DMS 273 (cell line): Measurements from ENCODE around the gene SCUBE1.

Experiments used
- DNase-seq: peaks from one replicate; lab custom pipeline; 2025; ENCODE audit not compliant: unreplicated experiment; lab: John Stamatoyannopoulos, UW

Gene SCUBE1

GRCh38 chr22:43242627-43243026, 100.5 kb downstream of the SCUBE1 start:
- DNase-seq = no peak

GRCh38 chr22:43241699-43242386, 101.3 kb downstream of the SCUBE1 start:
- no peak for DNase-seq

GRCh38 chr22:43241138-43241597, 102.0 kb downstream of the SCUBE1 start:
- no peak for DNase-seq

- DNase-seq = no peak
These were observed 102.6 kb downstream of the SCUBE1 start for GRCh38 chr22:43240614-43241013.

- no peak for DNase-seq
These were observed 103.2 kb downstream of the SCUBE1 start for GRCh38 chr22:43239956-43240355.

GRCh38 chr22:43239193-43239780, 103.9 kb downstream of the SCUBE1 start:
- peak; percentile 53 for DNase-seq

GRCh38 chr22:43238526-43239006, 104.6 kb downstream of the SCUBE1 start:
- no peak for DNase-seq

GRCh38 chr22:43237280-43237679, 105.9 kb downstream of the SCUBE1 start:
- DNase-seq = no peak

- no peak for DNase-seq
These were observed 106.6 kb downstream of the SCUBE1 start for GRCh38 chr22:43236411-43237166.

- DNase-seq = no peak
These were observed 107.4 kb downstream of the SCUBE1 start for GRCh38 chr22:43235445-43236409.

GRCh38 chr22:43234264-43234988, 108.7 kb downstream of the SCUBE1 start:
- DNase-seq = no peak

GRCh38 chr22:43233529-43233928, 109.6 kb downstream of the SCUBE1 start:
- DNase-seq = no peak

GRCh38 chr22:43232445-43232844, 110.7 kb downstream of the SCUBE1 start:
- DNase-seq = no peak

- DNase-seq = no peak
These were observed 111.5 kb downstream of the SCUBE1 start for GRCh38 chr22:43231724-43232034.

GRCh38 chr22:43230971-43231723, 112.0 kb downstream of the SCUBE1 start:
- peak; percentile 79 for DNase-seq

GRCh38 chr22:43230571-43230970, 112.6 kb downstream of the SCUBE1 start:
- no peak for DNase-seq

- no peak for DNase-seq
These were observed 114.3 kb downstream of the SCUBE1 start for GRCh38 chr22:43228863-43229262.

- DNase-seq = peak; percentile 60
These were observed 114.8 kb downstream of the SCUBE1 start for GRCh38 chr22:43228330-43228729.

GRCh38 chr22:43227239-43227630, 115.9 kb downstream of the SCUBE1 start:
- no peak for DNase-seq
